GM23338 (cell line): Measurements from ENCODE around the gene CRYGD. TPM values are rescaled to one million over a fixed set of nuclear protein-coding genes. Genes with fewer than 3 reads are reported as not detected.

ENCODE experiments used
- ATAC-seq: fragments of 200-7000 bp; cut with Tn5 transposase; 3 replicates; pipeline ENCODE4 v1.9.1; 2020
- DNase-seq: peaks from one replicate; pipeline ENCODE4 v3.0.0-alpha.2; 2015; ENCODE audit warnings: low spot score
- H2AFZ ChIP-seq: fragments of 200-600 bp; sonication (generic); 2 replicates; pipeline ENCODE4 v1.8.0; 2016; ENCODE audit warnings: antibody characterized with exemption, mild to moderate bottlenecking, moderate library complexity
- H3F3A ChIP-seq: fragments of 200-600 bp; sonication (generic); replicated peaks from 2 replicates; pipeline ENCODE4 v1.8.0; 2017; ENCODE audit warnings: antibody characterized with exemption, mixed run types, low read depth
- H3K27ac ChIP-seq: fragments of 200-600 bp; sonication (generic); 2 replicates; pipeline ENCODE4 v1.6.1; 2016; ENCODE audit warnings: low read depth
- H3K27me3 ChIP-seq: fragments of 200-600 bp; sonication (generic); 2 replicates; pipeline ENCODE4 v1.8.0; 2016; ENCODE audit warnings: mild to moderate bottlenecking, mixed run types, moderate library complexity; ENCODE audit not compliant: insufficient read depth
- H3K36me3 ChIP-seq: fragments of 200-600 bp; sonication (generic); 2 replicates; pipeline ENCODE4 v1.8.0; 2016; ENCODE audit warnings: mild to moderate bottlenecking; ENCODE audit not compliant: insufficient read depth
- H3K4me1 ChIP-seq: fragments of 200-600 bp; sonication (generic); 2 replicates; pipeline ENCODE4 v1.8.0; 2016; ENCODE audit warnings: mild to moderate bottlenecking, moderate library complexity; ENCODE audit not compliant: insufficient read depth
- H3K4me2 ChIP-seq: fragments of 200-600 bp; sonication (generic); 2 replicates; pipeline ENCODE4 v1.7.1; 2017; ENCODE audit warnings: mixed run types
- H3K4me3 ChIP-seq: fragments of 200-600 bp; sonication (generic); 2 replicates; pipeline ENCODE4 v1.6.1; 2016; ENCODE audit warnings: mixed run types
- H3K79me2 ChIP-seq: fragments of 200-600 bp; sonication (generic); replicated peaks from 2 replicates; pipeline ENCODE4 v1.8.0; 2017; ENCODE audit warnings: mild to moderate bottlenecking; ENCODE audit not compliant: insufficient read depth
- H3K9me2 ChIP-seq: fragments of 200-600 bp; sonication (generic); 2 replicates; pipeline ENCODE4 v1.8.0; 2017; ENCODE audit not compliant: insufficient read depth
- H4K20me1 ChIP-seq: fragments of 200-600 bp; sonication (generic); replicated peaks from 2 replicates; pipeline ENCODE4 v1.8.0; 2017; ENCODE audit warnings: mild to moderate bottlenecking; ENCODE audit not compliant: insufficient read depth
- H3K27ac Mint-ChIP-seq: 2 replicates; pipeline ENCODE4 v1.8.0; 2020; ENCODE audit warnings: inconsistent platforms, mild to moderate bottlenecking, moderate library complexity, mixed read lengths
- H3K27me3 Mint-ChIP-seq: 3 replicates; pipeline ENCODE4 v1.8.0; 2022; ENCODE audit warnings: low read depth, mild to moderate bottlenecking, moderate library complexity, mixed read lengths, inconsistent platforms; ENCODE audit not compliant: insufficient read depth, poor library complexity
- H3K36me3 Mint-ChIP-seq: 3 replicates; pipeline ENCODE4 v1.8.0; 2021; ENCODE audit warnings: low read depth, mild to moderate bottlenecking, inconsistent platforms, moderate library complexity, mixed read lengths
- H3K4me1 Mint-ChIP-seq: 3 replicates; pipeline ENCODE4 v1.8.0; 2020; ENCODE audit warnings: mild to moderate bottlenecking, inconsistent platforms, mixed read lengths
- H3K4me3 Mint-ChIP-seq: 3 replicates; pipeline ENCODE4 v1.8.0; 2021; ENCODE audit warnings: moderate library complexity, mild to moderate bottlenecking, inconsistent platforms, mixed read lengths
- H3K9me3 Mint-ChIP-seq: 3 replicates; pipeline ENCODE4 v1.8.0; 2020; ENCODE audit warnings: moderate library complexity, mild to moderate bottlenecking, inconsistent platforms, mixed read lengths
- CREB1 ChIP-seq: fragments of 250-450 bp; sonication (Bioruptor Pico); IDR thresholded peaks from 2 replicates; pipeline ENCODE4 v1.5.0; 2020; ENCODE audit warnings: low read depth, mild to moderate bottlenecking, moderate library complexity
- EZH2 ChIP-seq: fragments of 200-600 bp; sonication (generic); IDR thresholded peaks from one replicate; pipeline ENCODE4 v1.8.0; 2017; ENCODE audit warnings: antibody characterized with exemption, mild to moderate bottlenecking, low read depth; ENCODE audit not compliant: unreplicated experiment
- EZH2phosphoT487 ChIP-seq: fragments of 200-600 bp; sonication (generic); IDR thresholded peaks from one replicate; pipeline ENCODE4 v1.8.1; 2018; ENCODE audit warnings: antibody characterized with exemption; ENCODE audit not compliant: unreplicated experiment
- JUNB ChIP-seq: IDR thresholded peaks from one replicate; pipeline ENCODE4 v1.6.1; 2016; ENCODE audit warnings: antibody characterized with exemption; ENCODE audit not compliant: unreplicated experiment
- NANOG ChIP-seq: IDR thresholded peaks from 2 replicates; pipeline ENCODE4 v1.6.1; 2016; ENCODE audit warnings: antibody characterized with exemption, borderline replicate concordance
- POLR2AphosphoS5 ChIP-seq: IDR thresholded peaks from 2 replicates; pipeline ENCODE4 v1.6.1; 2016; ENCODE audit warnings: antibody characterized with exemption, low read depth
- ZNF114 ChIP-seq: fragments of 250-450 bp; sonication (Bioruptor Pico); IDR thresholded peaks from 2 replicates; pipeline ENCODE4 v1.5.0; 2020; ENCODE audit warnings: mild to moderate bottlenecking, moderate library complexity
- ZNF331 ChIP-seq: fragments of 250-450 bp; sonication (Bioruptor Pico); IDR thresholded peaks from 2 replicates; pipeline ENCODE4 v1.5.0; 2020; ENCODE audit warnings: low read depth, mild to moderate bottlenecking, moderate library complexity
- polyA plus RNA-seq: library from polyadenylated mRNA; unstranded; fragments of >200 nt; fragmentation: Nextera tagmentation; extraction: Ambion mirVana; gene quantifications from 2 replicates; pipeline ENCODE4 v1.2.1, GENCODE V29; 2016
- total RNA-seq: library from RNA; depleted of rRNA; stranded (reverse); fragments of >200 nt; shearing (Covaris generic); gene quantifications from 2 replicates; pipeline ENCODE4 v1.2.3, GENCODE V29; 2014
- TF ChIP-seq, protein P1 (sequence below): IDR thresholded peaks from one replicate; pipeline ENCODE4 v1.6.1; 2018; ENCODE audit warnings: antibody characterized with exemption; ENCODE audit not compliant: unreplicated experiment
- TF ChIP-seq, protein P2 (sequence below): IDR thresholded peaks from 2 replicates; pipeline ENCODE4 v1.6.1; 2016; ENCODE audit warnings: antibody characterized with exemption
- TF ChIP-seq, protein P3 (sequence below), 2 experiments: fragments of 200-600 bp in 1 of 2; sonication (generic) in 1 of 2; conservative IDR thresholded peaks; 2 replicates each; pipeline versions ENCODE4 v1.5.1 to v1.6.1; 2016 to 2017; ENCODE audit warnings: antibody characterized with exemption in 2 of 2, low read depth in 2 of 2, mild to moderate bottlenecking in 2 of 2, moderate library complexity in 1 of 2
- TF ChIP-seq, protein P4 (sequence below): fragments of 250-450 bp; sonication (Bioruptor Pico); IDR thresholded peaks from 2 replicates; pipeline ENCODE4 v1.5.0; 2020; ENCODE audit warnings: mild to moderate bottlenecking, moderate library complexity

CRYGD gene
- total and polyA plus RNA-seq, 2 experiments from 2014 or later: 3.4 to 23.9 TPM

DNA sequence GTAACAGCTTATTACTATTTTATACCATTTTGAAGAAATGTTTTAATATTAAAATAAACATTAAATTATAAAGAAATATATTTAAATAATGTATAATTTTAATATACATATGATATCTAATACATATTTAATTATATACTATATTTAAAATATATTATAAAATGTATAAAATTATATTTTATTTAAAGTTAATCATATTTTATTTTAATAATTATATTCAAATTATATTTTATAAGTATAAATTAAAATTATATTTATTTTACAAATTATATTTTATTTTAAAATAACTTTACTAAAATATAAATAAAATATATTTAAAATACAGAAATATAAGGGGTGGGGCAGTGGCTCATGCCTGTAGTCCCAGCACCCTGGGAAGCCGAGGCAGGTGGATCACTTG, 2.1 kb downstream of the CRYGD start (continued):
- TF ChIP-seq, protein P1, sequence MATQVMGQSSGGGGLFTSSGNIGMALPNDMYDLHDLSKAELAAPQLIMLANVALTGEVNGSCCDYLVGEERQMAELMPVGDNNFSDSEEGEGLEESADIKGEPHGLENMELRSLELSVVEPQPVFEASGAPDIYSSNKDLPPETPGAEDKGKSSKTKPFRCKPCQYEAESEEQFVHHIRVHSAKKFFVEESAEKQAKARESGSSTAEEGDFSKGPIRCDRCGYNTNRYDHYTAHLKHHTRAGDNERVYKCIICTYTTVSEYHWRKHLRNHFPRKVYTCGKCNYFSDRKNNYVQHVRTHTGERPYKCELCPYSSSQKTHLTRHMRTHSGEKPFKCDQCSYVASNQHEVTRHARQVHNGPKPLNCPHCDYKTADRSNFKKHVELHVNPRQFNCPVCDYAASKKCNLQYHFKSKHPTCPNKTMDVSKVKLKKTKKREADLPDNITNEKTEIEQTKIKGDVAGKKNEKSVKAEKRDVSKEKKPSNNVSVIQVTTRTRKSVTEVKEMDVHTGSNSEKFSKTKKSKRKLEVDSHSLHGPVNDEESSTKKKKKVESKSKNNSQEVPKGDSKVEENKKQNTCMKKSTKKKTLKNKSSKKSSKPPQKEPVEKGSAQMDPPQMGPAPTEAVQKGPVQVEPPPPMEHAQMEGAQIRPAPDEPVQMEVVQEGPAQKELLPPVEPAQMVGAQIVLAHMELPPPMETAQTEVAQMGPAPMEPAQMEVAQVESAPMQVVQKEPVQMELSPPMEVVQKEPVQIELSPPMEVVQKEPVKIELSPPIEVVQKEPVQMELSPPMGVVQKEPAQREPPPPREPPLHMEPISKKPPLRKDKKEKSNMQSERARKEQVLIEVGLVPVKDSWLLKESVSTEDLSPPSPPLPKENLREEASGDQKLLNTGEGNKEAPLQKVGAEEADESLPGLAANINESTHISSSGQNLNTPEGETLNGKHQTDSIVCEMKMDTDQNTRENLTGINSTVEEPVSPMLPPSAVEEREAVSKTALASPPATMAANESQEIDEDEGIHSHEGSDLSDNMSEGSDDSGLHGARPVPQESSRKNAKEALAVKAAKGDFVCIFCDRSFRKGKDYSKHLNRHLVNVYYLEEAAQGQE: no peak
- TF ChIP-seq EZH2 (no peak), ZNF331 (CRISPR knock-in tag) (no peak), POLR2AphosphoS5 (no peak), JUNB (no peak), NANOG (no peak), CREB1 (no peak)
- TF ChIP-seq, protein P2, sequence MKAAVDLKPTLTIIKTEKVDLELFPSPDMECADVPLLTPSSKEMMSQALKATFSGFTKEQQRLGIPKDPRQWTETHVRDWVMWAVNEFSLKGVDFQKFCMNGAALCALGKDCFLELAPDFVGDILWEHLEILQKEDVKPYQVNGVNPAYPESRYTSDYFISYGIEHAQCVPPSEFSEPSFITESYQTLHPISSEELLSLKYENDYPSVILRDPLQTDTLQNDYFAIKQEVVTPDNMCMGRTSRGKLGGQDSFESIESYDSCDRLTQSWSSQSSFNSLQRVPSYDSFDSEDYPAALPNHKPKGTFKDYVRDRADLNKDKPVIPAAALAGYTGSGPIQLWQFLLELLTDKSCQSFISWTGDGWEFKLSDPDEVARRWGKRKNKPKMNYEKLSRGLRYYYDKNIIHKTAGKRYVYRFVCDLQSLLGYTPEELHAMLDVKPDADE: no peak

DNA sequence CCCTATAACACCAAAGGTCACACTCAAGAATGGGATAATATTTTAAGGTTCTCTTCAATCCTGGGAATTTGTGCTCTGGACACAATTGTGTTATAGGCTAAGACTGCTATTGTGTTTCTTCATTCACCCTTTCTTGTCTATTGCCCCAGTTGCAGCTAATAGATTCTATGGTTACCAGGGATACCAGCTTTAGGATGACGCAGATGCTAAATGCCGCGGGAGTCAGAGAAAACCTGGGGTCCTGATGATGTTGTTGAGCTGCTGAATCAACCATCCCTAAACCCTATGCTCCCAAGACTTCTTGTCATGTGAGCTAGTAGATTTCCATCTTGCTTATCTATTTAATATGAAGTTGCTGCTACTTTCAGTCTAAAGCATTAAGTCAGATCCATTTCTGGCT, 5.4 kb downstream of the CRYGD start:
- H2AFZ ChIP-seq: no peak overlapping the region
- no peak overlapping the region for H3K4me3 Mint-ChIP-seq
- H3K27me3 Mint-ChIP-seq: peaks cover 5% of the 10 kb centered on the region
- ATAC-seq: no peak
- 0 out of 2 replicates have a peak, but pooled peaks cover 6% of the 10 kb centered on the region for H3F3A ChIP-seq
- H3K9me3 Mint-ChIP-seq: no peaks in the 10 kb centered on the region
- no peaks in the 10 kb centered on the region for H3K9me2 ChIP-seq
- no peak for DNase-seq
- peaks cover 3% of the 10 kb centered on the region; the same call in 2 of the 3 replicates for H3K4me1 Mint-ChIP-seq
- no peaks in the 10 kb centered on the region for H3K36me3 Mint-ChIP-seq
- no peak overlapping the region for H3K4me2 ChIP-seq
- H3K27ac Mint-ChIP-seq: no peak overlapping the region
- H3K27me3 ChIP-seq: no peaks in the 10 kb centered on the region
- no peak overlapping the region for H3K27ac ChIP-seq
- no peaks in the 10 kb centered on the region for H4K20me1 ChIP-seq
- H3K4me3 ChIP-seq: no peak overlapping the region
- peaks cover 16% of the 10 kb centered on the region for H3K4me1 ChIP-seq
- no peaks in the 10 kb centered on the region for H3K36me3 ChIP-seq
- no peaks in the 10 kb centered on the region; the same call in 1 of the 2 replicates for H3K79me2 ChIP-seq
- TF ChIP-seq ZNF114 (CRISPR knock-in tag) (no peak), EZH2phosphoT487 (no peak), NANOG (no peak), POLR2AphosphoS5 (no peak)
- TF ChIP-seq, protein P3, sequence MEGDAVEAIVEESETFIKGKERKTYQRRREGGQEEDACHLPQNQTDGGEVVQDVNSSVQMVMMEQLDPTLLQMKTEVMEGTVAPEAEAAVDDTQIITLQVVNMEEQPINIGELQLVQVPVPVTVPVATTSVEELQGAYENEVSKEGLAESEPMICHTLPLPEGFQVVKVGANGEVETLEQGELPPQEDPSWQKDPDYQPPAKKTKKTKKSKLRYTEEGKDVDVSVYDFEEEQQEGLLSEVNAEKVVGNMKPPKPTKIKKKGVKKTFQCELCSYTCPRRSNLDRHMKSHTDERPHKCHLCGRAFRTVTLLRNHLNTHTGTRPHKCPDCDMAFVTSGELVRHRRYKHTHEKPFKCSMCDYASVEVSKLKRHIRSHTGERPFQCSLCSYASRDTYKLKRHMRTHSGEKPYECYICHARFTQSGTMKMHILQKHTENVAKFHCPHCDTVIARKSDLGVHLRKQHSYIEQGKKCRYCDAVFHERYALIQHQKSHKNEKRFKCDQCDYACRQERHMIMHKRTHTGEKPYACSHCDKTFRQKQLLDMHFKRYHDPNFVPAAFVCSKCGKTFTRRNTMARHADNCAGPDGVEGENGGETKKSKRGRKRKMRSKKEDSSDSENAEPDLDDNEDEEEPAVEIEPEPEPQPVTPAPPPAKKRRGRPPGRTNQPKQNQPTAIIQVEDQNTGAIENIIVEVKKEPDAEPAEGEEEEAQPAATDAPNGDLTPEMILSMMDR (conservative IDR thresholded peaks at IDR 0.05; ENCODE audit: low read depth in 2 of 2): no peak
- TF ChIP-seq, protein P2: no peak
- TF ChIP-seq, protein P4, sequence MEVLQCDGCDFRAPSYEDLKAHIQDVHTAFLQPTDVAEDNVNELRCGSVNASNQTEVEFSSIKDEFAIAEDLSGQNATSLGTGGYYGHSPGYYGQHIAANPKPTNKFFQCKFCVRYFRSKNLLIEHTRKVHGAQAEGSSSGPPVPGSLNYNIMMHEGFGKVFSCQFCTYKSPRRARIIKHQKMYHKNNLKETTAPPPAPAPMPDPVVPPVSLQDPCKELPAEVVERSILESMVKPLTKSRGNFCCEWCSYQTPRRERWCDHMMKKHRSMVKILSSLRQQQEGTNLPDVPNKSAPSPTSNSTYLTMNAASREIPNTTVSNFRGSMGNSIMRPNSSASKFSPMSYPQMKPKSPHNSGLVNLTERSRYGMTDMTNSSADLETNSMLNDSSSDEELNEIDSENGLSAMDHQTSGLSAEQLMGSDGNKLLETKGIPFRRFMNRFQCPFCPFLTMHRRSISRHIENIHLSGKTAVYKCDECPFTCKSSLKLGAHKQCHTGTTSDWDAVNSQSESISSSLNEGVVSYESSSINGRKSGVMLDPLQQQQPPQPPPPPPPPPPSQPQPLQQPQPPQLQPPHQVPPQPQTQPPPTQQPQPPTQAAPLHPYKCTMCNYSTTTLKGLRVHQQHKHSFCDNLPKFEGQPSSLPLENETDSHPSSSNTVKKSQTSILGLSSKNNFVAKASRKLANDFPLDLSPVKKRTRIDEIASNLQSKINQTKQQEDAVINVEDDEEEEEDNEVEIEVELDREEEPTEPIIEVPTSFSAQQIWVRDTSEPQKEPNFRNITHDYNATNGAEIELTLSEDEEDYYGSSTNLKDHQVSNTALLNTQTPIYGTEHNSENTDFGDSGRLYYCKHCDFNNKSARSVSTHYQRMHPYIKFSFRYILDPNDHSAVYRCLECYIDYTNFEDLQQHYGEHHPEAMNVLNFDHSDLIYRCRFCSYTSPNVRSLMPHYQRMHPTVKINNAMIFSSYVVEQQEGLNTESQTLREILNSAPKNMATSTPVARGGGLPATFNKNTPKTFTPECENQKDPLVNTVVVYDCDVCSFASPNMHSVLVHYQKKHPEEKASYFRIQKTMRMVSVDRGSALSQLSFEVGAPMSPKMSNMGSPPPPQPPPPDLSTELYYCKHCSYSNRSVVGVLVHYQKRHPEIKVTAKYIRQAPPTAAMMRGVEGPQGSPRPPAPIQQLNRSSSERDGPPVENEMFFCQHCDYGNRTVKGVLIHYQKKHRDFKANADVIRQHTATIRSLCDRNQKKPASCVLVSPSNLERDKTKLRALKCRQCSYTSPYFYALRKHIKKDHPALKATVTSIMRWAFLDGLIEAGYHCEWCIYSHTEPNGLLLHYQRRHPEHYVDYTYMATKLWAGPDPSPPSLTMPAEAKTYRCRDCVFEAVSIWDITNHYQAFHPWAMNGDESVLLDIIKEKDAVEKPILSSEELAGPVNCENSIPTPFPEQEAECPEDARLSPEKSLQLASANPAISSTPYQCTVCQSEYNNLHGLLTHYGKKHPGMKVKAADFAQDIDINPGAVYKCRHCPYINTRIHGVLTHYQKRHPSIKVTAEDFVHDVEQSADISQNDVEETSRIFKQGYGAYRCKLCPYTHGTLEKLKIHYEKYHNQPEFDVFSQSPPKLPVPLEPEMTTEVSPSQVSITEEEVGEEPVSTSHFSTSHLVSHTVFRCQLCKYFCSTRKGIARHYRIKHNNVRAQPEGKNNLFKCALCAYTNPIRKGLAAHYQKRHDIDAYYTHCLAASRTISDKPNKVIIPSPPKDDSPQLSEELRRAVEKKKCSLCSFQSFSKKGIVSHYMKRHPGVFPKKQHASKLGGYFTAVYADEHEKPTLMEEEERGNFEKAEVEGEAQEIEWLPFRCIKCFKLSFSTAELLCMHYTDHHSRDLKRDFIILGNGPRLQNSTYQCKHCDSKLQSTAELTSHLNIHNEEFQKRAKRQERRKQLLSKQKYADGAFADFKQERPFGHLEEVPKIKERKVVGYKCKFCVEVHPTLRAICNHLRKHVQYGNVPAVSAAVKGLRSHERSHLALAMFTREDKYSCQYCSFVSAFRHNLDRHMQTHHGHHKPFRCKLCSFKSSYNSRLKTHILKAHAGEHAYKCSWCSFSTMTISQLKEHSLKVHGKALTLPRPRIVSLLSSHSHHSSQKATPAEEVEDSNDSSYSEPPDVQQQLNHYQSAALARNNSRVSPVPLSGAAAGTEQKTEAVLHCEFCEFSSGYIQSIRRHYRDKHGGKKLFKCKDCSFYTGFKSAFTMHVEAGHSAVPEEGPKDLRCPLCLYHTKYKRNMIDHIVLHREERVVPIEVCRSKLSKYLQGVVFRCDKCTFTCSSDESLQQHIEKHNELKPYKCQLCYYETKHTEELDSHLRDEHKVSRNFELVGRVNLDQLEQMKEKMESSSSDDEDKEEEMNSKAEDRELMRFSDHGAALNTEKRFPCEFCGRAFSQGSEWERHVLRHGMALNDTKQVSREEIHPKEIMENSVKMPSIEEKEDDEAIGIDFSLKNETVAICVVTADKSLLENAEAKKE (CRISPR knock-in tag): no peak
